ENCODE measurements around the gene B4GALT5.

DNA sequence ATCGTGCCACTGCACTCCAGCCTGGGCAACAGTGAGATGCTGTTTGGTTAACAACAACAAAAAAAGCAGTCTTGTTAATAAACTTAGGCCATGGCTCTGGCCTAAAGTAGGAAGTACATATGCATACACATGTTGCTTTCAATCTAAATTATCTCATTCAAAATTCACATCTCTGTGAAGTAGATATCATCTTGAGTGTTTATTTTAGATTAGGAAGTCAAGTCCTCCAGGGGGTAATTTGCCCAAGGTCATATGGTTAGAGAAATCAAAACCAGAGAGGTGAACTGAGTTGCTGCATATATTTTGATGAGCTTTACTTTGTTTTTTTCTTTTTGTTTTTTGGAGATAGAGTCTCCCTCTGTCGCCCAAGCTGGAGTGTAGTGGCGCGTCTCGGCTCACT is 52.8 kb downstream of the B4GALT5 start:
- no peak for TF ChIP-seq EZH2 (IDR thresholded peaks at IDR 0.05; ENCODE audit: low read depth)
- TF ChIP-seq, protein P1, sequence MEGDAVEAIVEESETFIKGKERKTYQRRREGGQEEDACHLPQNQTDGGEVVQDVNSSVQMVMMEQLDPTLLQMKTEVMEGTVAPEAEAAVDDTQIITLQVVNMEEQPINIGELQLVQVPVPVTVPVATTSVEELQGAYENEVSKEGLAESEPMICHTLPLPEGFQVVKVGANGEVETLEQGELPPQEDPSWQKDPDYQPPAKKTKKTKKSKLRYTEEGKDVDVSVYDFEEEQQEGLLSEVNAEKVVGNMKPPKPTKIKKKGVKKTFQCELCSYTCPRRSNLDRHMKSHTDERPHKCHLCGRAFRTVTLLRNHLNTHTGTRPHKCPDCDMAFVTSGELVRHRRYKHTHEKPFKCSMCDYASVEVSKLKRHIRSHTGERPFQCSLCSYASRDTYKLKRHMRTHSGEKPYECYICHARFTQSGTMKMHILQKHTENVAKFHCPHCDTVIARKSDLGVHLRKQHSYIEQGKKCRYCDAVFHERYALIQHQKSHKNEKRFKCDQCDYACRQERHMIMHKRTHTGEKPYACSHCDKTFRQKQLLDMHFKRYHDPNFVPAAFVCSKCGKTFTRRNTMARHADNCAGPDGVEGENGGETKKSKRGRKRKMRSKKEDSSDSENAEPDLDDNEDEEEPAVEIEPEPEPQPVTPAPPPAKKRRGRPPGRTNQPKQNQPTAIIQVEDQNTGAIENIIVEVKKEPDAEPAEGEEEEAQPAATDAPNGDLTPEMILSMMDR (conservative IDR thresholded peaks at IDR 0.05): no peak

All from PC-9 (cell line).